DND-41 (cell line): Measurements from ENCODE around the gene NANS.

Experiments used
- ATAC-seq: fragments of 200-7000 bp; cut with Tn5 transposase; 3 replicates; pipeline ENCODE4 v1.9.1; 2021; ENCODE audit warnings: low read depth; ENCODE audit not compliant: insufficient read depth
- DNase-seq: peaks from one replicate; pipeline ENCODE4 v3.0.0-alpha.2; 2020
- H2AFZ ChIP-seq: 2 replicates; pipeline ENCODE4 v1.6.0; 2012; ENCODE audit warnings: low read depth, low read length
- H3K27ac ChIP-seq: 2 replicates; pipeline ENCODE4 v1.5.1; 2012; ENCODE audit warnings: low read length, inconsistent platforms
- H3K27me3 ChIP-seq: fragments of 200-600 bp; sonication (generic); 2 replicates; pipeline ENCODE4 v1.6.0; 2012; ENCODE audit warnings: low read length, mild to moderate bottlenecking, inconsistent platforms; ENCODE audit not compliant: insufficient read depth, poor library complexity
- H3K36me3 ChIP-seq: 2 replicates; pipeline ENCODE4 v1.5.1; 2012; ENCODE audit warnings: low read length, inconsistent platforms; ENCODE audit not compliant: insufficient read depth
- H3K4me1 ChIP-seq: 2 replicates; pipeline ENCODE4 v1.5.1; 2012; ENCODE audit warnings: mild to moderate bottlenecking, low read length; ENCODE audit not compliant: insufficient read depth
- H3K4me2 ChIP-seq: 2 replicates; pipeline ENCODE4 v1.6.0; 2012; ENCODE audit warnings: mild to moderate bottlenecking, moderate library complexity, low read length, inconsistent platforms; ENCODE audit not compliant: insufficient read depth
- H3K4me3 ChIP-seq, 2 experiments: fragments of 200-600 bp in 1 of 2; shearing (Covaris generic) in 1 of 2; 2 replicates each; pipeline ENCODE4 v1.5.1; 2012 to 2016; ENCODE audit warnings: inconsistent platforms in 2 of 2, low read length in 2 of 2, mild to moderate bottlenecking in 2 of 2, low read depth in 1 of 2, moderate library complexity in 1 of 2
- H3K79me2 ChIP-seq: 2 replicates; pipeline ENCODE4 v1.6.0; 2012; ENCODE audit warnings: low read length, inconsistent platforms; ENCODE audit not compliant: insufficient read depth
- H3K9ac ChIP-seq: 2 replicates; pipeline ENCODE4 v1.6.0; 2012; ENCODE audit warnings: low read depth, mild to moderate bottlenecking, inconsistent platforms, low read length, moderate library complexity
- H3K9me3 ChIP-seq: 2 replicates; pipeline ENCODE4 v1.5.1; 2012; ENCODE audit warnings: low read length, moderate library complexity, mild to moderate bottlenecking, inconsistent platforms; ENCODE audit not compliant: insufficient read depth, severe bottlenecking
- H4K20me1 ChIP-seq: 2 replicates; pipeline ENCODE4 v1.6.0; 2012; ENCODE audit warnings: low read length; ENCODE audit not compliant: insufficient read depth
- EZH2 ChIP-seq: IDR thresholded peaks from 3 replicates; pipeline ENCODE4 v1.6.1; 2012; ENCODE audit warnings: borderline replicate concordance, low read depth, mild to moderate bottlenecking, moderate library complexity, low read length, inconsistent platforms; ENCODE audit not compliant: severe bottlenecking
- TF ChIP-seq, protein P1 (sequence below): IDR thresholded peaks from 2 replicates; pipeline ENCODE4 v1.5.1; 2012; ENCODE audit warnings: borderline replicate concordance, low read length, moderate library complexity, mild to moderate bottlenecking; ENCODE audit not compliant: poor library complexity, severe bottlenecking; ENCODE audit errors: extremely low read depth

NANS gene

DNA sequence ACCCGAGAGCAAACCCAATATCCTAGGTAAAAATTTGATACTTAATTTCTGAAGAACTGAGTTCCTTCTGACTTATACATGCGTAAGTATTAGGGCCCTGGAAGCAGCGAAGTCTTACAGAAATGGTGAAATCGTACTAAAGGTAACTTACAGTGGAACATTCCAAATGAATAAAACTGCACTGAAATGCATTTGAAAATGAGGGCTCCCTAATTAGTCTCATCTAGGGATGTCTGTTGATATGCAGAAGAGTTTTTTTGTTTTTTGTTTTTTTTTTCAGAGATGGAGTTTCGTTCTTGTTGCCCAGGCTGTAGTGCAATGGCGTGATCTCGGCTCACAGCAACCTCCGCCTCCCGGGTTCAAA lies 10.4 kb upstream of the NANS start:
- H2AFZ ChIP-seq, result no peak overlapping the region
- peak overlapping the region; percentile 81 for H3K27ac ChIP-seq
- H3K4me3 ChIP-seq, result peak overlapping the region; percentile 52 to 71; a peak in 3 of 4 replicates
- H3K27me3 ChIP-seq, result no peaks in the 10 kb centered on the region
- ATAC-seq (no peak), DNase-seq (no peak)
- peaks cover 51% of the 10 kb centered on the region for H3K79me2 ChIP-seq
- H4K20me1 ChIP-seq, result no peaks in the 10 kb centered on the region
- no peak for TF ChIP-seq EZH2
- TF ChIP-seq, protein P1, sequence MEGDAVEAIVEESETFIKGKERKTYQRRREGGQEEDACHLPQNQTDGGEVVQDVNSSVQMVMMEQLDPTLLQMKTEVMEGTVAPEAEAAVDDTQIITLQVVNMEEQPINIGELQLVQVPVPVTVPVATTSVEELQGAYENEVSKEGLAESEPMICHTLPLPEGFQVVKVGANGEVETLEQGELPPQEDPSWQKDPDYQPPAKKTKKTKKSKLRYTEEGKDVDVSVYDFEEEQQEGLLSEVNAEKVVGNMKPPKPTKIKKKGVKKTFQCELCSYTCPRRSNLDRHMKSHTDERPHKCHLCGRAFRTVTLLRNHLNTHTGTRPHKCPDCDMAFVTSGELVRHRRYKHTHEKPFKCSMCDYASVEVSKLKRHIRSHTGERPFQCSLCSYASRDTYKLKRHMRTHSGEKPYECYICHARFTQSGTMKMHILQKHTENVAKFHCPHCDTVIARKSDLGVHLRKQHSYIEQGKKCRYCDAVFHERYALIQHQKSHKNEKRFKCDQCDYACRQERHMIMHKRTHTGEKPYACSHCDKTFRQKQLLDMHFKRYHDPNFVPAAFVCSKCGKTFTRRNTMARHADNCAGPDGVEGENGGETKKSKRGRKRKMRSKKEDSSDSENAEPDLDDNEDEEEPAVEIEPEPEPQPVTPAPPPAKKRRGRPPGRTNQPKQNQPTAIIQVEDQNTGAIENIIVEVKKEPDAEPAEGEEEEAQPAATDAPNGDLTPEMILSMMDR, result no peak
- H3K9ac ChIP-seq, result peak overlapping the region; percentile 65
- no peaks in the 10 kb centered on the region for H3K9me3 ChIP-seq
- peaks cover 3% of the 10 kb centered on the region; the same call in 1 of the 2 replicates for H3K36me3 ChIP-seq
- peaks cover 30% of the 10 kb centered on the region for H3K4me1 ChIP-seq
- peak overlapping the region; percentile 71 for H3K4me2 ChIP-seq

DNA sequence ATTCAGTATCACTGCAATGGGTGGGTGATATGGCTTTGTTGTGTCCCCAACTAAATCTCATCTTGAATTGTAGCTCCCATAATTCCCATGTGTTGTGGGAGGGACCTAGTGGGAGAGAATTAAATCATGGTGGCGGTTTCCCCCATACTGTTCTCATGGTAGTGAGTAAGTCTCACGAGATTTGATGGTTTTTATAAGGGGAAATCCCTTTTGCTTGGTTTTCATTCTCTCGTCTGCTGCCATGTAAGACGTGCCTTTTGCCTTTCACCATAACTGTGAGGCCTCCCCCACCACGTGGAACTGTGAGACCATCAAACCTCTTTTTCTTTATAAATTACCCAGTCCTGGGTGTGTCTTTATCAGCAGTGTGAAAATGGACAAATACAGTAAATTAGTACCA lies 9.5 kb upstream of the NANS start:
- no peaks in the 10 kb centered on the region for H3K27me3 ChIP-seq
- H3K9ac ChIP-seq, result peak overlapping the region; percentile 65
- no peak overlapping the region for H3K27ac ChIP-seq
- H3K4me1 ChIP-seq, result peaks cover 30% of the 10 kb centered on the region
- no peaks in the 10 kb centered on the region for H4K20me1 ChIP-seq
- ATAC-seq (no peak), DNase-seq (no peak)
- no peaks in the 10 kb centered on the region for H3K9me3 ChIP-seq
- peaks cover 6% of the 10 kb centered on the region; the same call in 1 of the 2 replicates for H3K36me3 ChIP-seq
- H3K79me2 ChIP-seq, result peaks cover 58% of the 10 kb centered on the region
- H3K4me2 ChIP-seq, result peak overlapping the region; percentile 71
- TF ChIP-seq EZH2, result no peak
- TF ChIP-seq, protein P1, result no peak
- peak overlapping the region in 1 of 2 experiments; percentile 71; a peak in 1 of 4 replicates for H3K4me3 ChIP-seq
- no peak overlapping the region for H2AFZ ChIP-seq

DNA sequence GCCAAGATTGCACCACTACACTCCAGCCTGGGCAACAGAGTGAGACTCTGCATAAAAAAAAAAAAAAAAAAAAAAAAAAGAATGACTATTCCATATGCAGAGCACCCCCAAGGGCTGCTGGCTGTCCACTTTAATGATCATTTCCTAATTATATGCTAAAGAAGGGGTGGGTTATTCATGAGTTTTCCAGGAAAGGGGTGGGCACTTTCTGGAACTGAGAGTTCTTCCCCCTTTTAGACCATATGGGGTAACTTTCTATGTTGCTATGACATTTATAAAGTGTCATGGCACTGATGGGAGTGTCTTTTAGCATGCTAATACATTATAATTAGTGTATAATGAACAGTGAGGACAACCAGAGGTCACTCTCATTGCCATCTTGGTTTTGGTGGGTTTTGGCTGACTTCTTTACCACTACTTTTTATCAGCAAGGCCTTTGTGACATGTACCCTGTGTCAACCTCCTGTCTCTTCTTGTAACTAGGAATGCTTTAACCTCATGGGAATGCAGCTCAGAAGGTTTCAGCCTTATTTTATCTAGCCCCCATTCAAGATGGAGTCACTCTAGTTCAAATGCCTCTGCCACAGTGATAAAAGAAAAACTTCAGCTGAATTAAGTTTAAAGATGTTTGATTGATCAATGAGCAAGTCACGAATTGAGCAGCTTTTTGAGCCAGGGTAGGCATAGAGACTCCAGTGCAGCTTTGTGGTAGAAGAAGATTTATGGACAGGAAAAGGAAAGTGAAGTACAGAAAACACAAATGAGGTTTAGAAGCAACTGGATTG lies 7.1 kb upstream of the NANS start:
- no peaks in the 10 kb centered on the region for H4K20me1 ChIP-seq
- H3K4me3 ChIP-seq, result no peak overlapping the region
- no peaks in the 10 kb centered on the region for H3K27me3 ChIP-seq
- H3K4me1 ChIP-seq, result peaks cover 30% of the 10 kb centered on the region
- no peak overlapping the region for H3K4me2 ChIP-seq
- H3K9me3 ChIP-seq, result no peaks in the 10 kb centered on the region
- ATAC-seq (no peak), DNase-seq (no peak)
- TF ChIP-seq, protein P1, result no peak
- no peak for TF ChIP-seq EZH2
- H3K79me2 ChIP-seq, result peaks cover 60% of the 10 kb centered on the region
- H3K36me3 ChIP-seq, result peaks cover 6% of the 10 kb centered on the region; the same call in 1 of the 2 replicates
- H3K27ac ChIP-seq, result no peak overlapping the region
- H3K9ac ChIP-seq, result no peak overlapping the region
- no peak overlapping the region for H2AFZ ChIP-seq
